Peyer's patch (tissue), 4 donors: ENCODE measurements around the gene CLTB.

Source experiments
- CTCF ChIP-seq, 6 experiments: fragments of 450-650 bp in 4 of 6; fragments of 200-600 bp in 2 of 6; sonication (generic) in 1 of 6; IDR thresholded peaks; one replicate each; pipeline ENCODE4 v1.5.1; 2017 to 2019; ENCODE audit warnings: antibody characterized with exemption in 6 of 6, mild to moderate bottlenecking in 3 of 6, moderate library complexity in 1 of 6
- POLR2A ChIP-seq, 2 donors: fragments of 450-650 bp; IDR thresholded peaks; one replicate each; pipeline ENCODE4 v1.5.1; 2017; ENCODE audit warnings: antibody characterized with exemption in 2 of 2, mild to moderate bottlenecking in 2 of 2, moderate library complexity in 2 of 2

GRCh38 chr5:176353533-176353932 is 62.8 kb downstream of the CLTB start:
- no peak for TF ChIP-seq CTCF (IDR thresholded peaks at IDR 0.05)
- no peak for TF ChIP-seq POLR2A (IDR thresholded peaks at IDR 0.05)
